Rectal smooth muscle tissue (tissue), 1 donor: Measurements from ENCODE around the gene SELL.

Experiments
- H3K27ac ChIP-seq: one replicate; pipeline ENCODE4 v1.7.0; 2013; ENCODE audit warnings: low read depth, low read length, inconsistent platforms
- H3K27me3 ChIP-seq: one replicate; pipeline ENCODE4 v1.7.0; 2013; ENCODE audit warnings: low read length; ENCODE audit not compliant: control insufficient read depth, insufficient read depth
- H3K36me3 ChIP-seq: one replicate; pipeline ENCODE4 v1.7.0; 2013; ENCODE audit warnings: low read length; ENCODE audit not compliant: control insufficient read depth, insufficient read depth
- H3K4me1 ChIP-seq: one replicate; pipeline ENCODE4 v1.7.0; 2013; ENCODE audit warnings: low read length; ENCODE audit not compliant: control insufficient read depth, insufficient read depth
- H3K4me3 ChIP-seq: one replicate; pipeline ENCODE4 v1.7.0; 2013; ENCODE audit warnings: low read length
- H3K9ac ChIP-seq: one replicate; pipeline ENCODE4 v1.7.0; 2013; ENCODE audit warnings: low read length

The SELL gene

DNA sequence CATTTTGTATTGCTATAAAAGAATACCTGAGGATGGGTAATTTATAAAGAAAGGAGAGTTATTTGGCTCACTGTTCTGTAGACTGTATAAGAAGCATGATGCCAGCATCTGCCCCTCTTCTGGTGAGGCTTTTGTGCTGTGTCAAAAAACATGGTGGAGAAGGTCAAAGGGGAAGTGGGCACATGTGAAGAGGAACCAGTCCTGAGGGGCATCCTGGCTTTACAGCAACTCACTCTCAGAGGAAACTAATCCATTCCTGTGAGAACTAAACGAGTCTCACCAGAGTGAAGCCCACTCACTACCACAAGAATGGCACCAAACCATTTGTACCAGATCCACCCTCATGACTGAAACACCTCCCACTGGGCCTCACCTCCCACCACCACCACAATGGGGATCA is 62.7 kb downstream of the SELL start:
- Histone ChIP-seq H3K4me1 (no peaks in the 10 kb centered on the region), H3K27me3 (no peaks in the 10 kb centered on the region), H3K27ac (no peak overlapping the region)

GRCh38 chr1:169648187-169648586 is 63.2 kb downstream of the SELL start:
- Histone ChIP-seq H3K9ac (no peak overlapping the region), H3K27ac (no peak overlapping the region), H3K27me3 (no peaks in the 10 kb centered on the region), H3K4me3 (no peak overlapping the region), H3K4me1 (no peaks in the 10 kb centered on the region), H3K36me3 (no peaks in the 10 kb centered on the region)

More for the DNA sequence above, 62.7 kb downstream of the SELL start:
- Histone ChIP-seq H3K9ac (no peak overlapping the region), H3K36me3 (no peaks in the 10 kb centered on the region), H3K4me3 (no peak overlapping the region)

DNA sequence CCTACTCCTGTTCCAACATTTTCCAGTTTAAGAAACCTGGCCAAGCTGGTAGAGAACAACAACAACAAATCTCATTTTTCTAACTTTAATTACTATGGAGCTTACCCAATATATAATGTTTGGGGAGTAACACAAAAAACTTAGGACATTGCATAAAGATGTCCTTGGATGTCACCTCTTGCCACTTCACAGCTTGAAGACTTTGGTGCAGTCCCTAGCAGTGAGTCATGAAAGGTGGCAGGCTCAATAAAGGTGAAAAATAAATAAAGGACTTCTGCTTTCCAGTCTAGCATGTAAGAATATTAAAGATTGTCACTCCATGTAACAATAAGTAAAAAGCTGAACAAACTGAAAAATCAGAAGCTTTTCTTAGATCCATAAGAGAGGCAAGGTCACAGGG is 63.9 kb downstream of the SELL start:
- H3K4me3 ChIP-seq = no peak overlapping the region

GRCh38 chr1:169644297-169644696 is 67.1 kb downstream of the SELL start:
- Histone ChIP-seq H3K27ac (no peak overlapping the region), H3K36me3 (no peaks in the 10 kb centered on the region), H3K4me1 (no peaks in the 10 kb centered on the region), H3K4me3 (no peak overlapping the region), H3K27me3 (no peaks in the 10 kb centered on the region), H3K9ac (no peak overlapping the region)

More for the DNA sequence above, 63.9 kb downstream of the SELL start:
- Histone ChIP-seq H3K27ac (no peak overlapping the region), H3K27me3 (no peaks in the 10 kb centered on the region), H3K4me1 (no peaks in the 10 kb centered on the region), H3K9ac (no peak overlapping the region), H3K36me3 (no peaks in the 10 kb centered on the region)
